Psoas muscle (tissue), 8 donors: ENCODE measurements around the gene LPP. TPM values are rescaled to one million over a fixed set of nuclear protein-coding genes. Genes with fewer than 3 reads are reported as not detected.
"Not testable (repeated sequence)": the region's sequence is repeated elsewhere in the genome, so short reads cannot be mapped to it uniquely, and the experiment has no call there.

Experiments
- ATAC-seq, 4 donors: fragments of 200-7000 bp; cut with Tn5 transposase; one replicate each; pipeline ENCODE4 v1.9.1; 2020; ENCODE audit warnings: moderate library complexity in 3 of 4, mild to moderate bottlenecking in 2 of 4
- DNase-seq, 2 donors: peaks; one replicate each; pipeline ENCODE4 v3.0.0-alpha.2; 2020
- H3K27ac ChIP-seq: fragments of 200-600 bp; one replicate; pipeline ENCODE4 v1.8.0; 2022
- H3K27me3 ChIP-seq, 3 donors: fragments of 200-600 bp in 1 of 3; one replicate each; pipeline versions ENCODE4 v1.6.1 to v1.8.0; 2013 to 2022; ENCODE audit warnings: low read length in 2 of 3, mild to moderate bottlenecking in 2 of 3, moderate library complexity in 1 of 3; ENCODE audit not compliant: insufficient read depth in 3 of 3
- H3K36me3 ChIP-seq, 2 donors: fragments of 200-600 bp in 1 of 2; one replicate each; pipeline versions ENCODE4 v1.6.1 to v1.8.0; 2013 to 2022; ENCODE audit warnings: low read depth in 1 of 2, mild to moderate bottlenecking in 1 of 2, moderate library complexity in 1 of 2; ENCODE audit not compliant: insufficient read depth in 1 of 2
- H3K4me1 ChIP-seq: fragments of 200-600 bp; one replicate; pipeline ENCODE4 v1.8.0; 2022
- H3K4me3 ChIP-seq: fragments of 200-600 bp; one replicate; pipeline ENCODE4 v1.8.0; 2022; ENCODE audit warnings: mild to moderate bottlenecking
- H3K9me3 ChIP-seq: fragments of 200-600 bp; one replicate; pipeline ENCODE4 v1.8.0; 2022
- WGBS, 3 donors: extraction: QIAGEN DNeasy Blood & Tissue Kit; methylation state at CpG; one replicate each; pipeline versions ENCODE4 v1.1.6 to v1.1.7; 2013; 5-methylcytosine and 5-hydroxymethylcytosine counted together
- intact Hi-C, 2 donors: fragments of 100-400 bp; cut with DNase I; formaldehyde crosslinking; loops; one replicate each; pipeline versions ENCODE4 v1.11.0 to v1.14.2; 2022
- polyA plus RNA-seq, 3 donors: library from polyadenylated mRNA; stranded (reverse); fragments of 200-250 nt; gene quantifications; one replicate each; pipeline ENCODE4 v1.2.3, GENCODE V29; 2013
- total RNA-seq, 4 donors: library from RNA; stranded (reverse); fragmentation: NEBNext Ultra II Directional in 2 of 4; extraction: Animal tissue kit (Norgen Biotek cat#: 25700) in 2 of 4; gene quantifications; one replicate each; pipeline versions ENCODE4 v1.2.1 to v1.2.4, GENCODE V29; 2021 to 2023
- TF ChIP-seq, protein P1 (sequence below): fragments of 200-600 bp; IDR thresholded peaks from one replicate; pipeline ENCODE4 v1.8.0; 2022; ENCODE audit warnings: antibody characterized with exemption
- donor health status: healthy with polysubstance abuse.
- donor health status: DM: no; HTN: no; CAD: no; lungs with moderate emphysema.
- donor health status: Bipolar disorder and iron deficiency.
- donor health status: healthy.
- donor health status: DM: yes; HTN: yes; CAD: no.
- donor health status: DM: no; HTN: no; CAD: no.
- donor health status: DM: no; HTN: no; CAD: no.
- donor health status: DM: yes; HTN: yes; CAD: no.

Gene LPP
- total and polyA plus RNA-seq, 7 donors = 2.6 to 80.3 (median 42.8) TPM

- TF ChIP-seq, protein P1, sequence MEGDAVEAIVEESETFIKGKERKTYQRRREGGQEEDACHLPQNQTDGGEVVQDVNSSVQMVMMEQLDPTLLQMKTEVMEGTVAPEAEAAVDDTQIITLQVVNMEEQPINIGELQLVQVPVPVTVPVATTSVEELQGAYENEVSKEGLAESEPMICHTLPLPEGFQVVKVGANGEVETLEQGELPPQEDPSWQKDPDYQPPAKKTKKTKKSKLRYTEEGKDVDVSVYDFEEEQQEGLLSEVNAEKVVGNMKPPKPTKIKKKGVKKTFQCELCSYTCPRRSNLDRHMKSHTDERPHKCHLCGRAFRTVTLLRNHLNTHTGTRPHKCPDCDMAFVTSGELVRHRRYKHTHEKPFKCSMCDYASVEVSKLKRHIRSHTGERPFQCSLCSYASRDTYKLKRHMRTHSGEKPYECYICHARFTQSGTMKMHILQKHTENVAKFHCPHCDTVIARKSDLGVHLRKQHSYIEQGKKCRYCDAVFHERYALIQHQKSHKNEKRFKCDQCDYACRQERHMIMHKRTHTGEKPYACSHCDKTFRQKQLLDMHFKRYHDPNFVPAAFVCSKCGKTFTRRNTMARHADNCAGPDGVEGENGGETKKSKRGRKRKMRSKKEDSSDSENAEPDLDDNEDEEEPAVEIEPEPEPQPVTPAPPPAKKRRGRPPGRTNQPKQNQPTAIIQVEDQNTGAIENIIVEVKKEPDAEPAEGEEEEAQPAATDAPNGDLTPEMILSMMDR = no peak
- DNase-seq = no peak
- H3K9me3 ChIP-seq = no peaks in the 10 kb centered on the region
- H3K27ac ChIP-seq = peak overlapping the region; percentile 28
- intact Hi-C loops = no loop called here
- H3K4me1 ChIP-seq = peaks cover 19% of the 10 kb centered on the region
- H3K36me3 ChIP-seq = no peaks in the 10 kb centered on the region
- H3K4me3 ChIP-seq = no peak overlapping the region
- no peak for ATAC-seq
- no peaks in the 10 kb centered on the region for H3K27me3 ChIP-seq
- 49 to 64% (median 52%) methylated on average over 2 of the region's 2 CpGs for WGBS, 3 donors
Observed at GRCh38 chr3:188421151-188421821, 267.3 kb downstream of the LPP start.

DNA sequence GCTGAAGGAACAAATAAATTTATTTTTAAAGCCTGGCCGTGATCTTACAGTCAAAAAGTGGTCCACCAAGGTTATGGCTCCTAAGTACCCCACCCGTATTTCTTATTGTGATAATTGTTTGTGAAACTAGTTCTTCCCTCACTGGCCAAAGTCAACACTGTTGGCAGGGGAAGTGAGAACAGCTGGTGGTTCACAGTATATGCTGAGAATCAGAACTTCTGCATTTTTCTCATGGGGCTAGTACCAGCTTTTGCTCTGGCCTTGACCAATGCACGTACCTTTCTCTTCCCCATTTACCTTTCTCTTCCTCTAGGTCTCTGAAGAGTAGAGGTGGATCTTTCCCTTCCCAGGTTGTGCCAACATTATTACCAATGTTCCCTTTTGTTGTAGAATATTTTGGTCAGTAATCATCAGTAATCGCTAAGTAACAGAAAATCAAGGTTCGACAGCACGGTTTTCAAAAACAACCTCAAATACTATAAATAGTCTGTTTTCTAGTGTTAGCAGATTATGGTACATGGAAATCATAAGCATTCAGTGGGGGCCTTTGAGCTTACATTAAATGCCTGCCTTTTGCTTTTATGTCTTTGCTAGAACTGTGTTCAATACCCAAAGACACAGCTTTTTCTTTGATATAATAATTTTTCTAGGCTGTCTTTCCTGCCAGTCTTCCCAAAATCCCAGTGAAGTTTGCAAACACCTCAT lies 268.0 kb downstream of the LPP start:
- intact Hi-C loops = no loop called here
- H3K9me3 ChIP-seq = no peaks in the 10 kb centered on the region
- WGBS, 3 donors = 59 to 72% (median 71%) methylated on average over 6 of the region's 6 CpGs
- H3K36me3 ChIP-seq = no peaks in the 10 kb centered on the region
- TF ChIP-seq, protein P1 = no peak
- H3K27ac ChIP-seq = no peak overlapping the region
- DNase-seq (no peak), ATAC-seq (no peak)
- H3K4me1 ChIP-seq = peaks cover 15% of the 10 kb centered on the region
- H3K4me3 ChIP-seq = no peak overlapping the region
- H3K27me3 ChIP-seq = no peaks in the 10 kb centered on the region

- peaks cover 31% of the 10 kb centered on the region for H3K4me1 ChIP-seq
- H3K36me3 ChIP-seq, H3K9me3 ChIP-seq, H3K4me3 ChIP-seq, H3K27ac ChIP-seq, ATAC-seq, intact Hi-C loops, DNase-seq, H3K27me3 ChIP-seq: not testable (repeated sequence)
- WGBS, 3 donors = 78 to 86% (median 79%) methylated on average over 4 of the region's 4 CpGs
Observed at GRCh38 chr3:188427981-188428380, 274.0 kb downstream of the LPP start.

DNA sequence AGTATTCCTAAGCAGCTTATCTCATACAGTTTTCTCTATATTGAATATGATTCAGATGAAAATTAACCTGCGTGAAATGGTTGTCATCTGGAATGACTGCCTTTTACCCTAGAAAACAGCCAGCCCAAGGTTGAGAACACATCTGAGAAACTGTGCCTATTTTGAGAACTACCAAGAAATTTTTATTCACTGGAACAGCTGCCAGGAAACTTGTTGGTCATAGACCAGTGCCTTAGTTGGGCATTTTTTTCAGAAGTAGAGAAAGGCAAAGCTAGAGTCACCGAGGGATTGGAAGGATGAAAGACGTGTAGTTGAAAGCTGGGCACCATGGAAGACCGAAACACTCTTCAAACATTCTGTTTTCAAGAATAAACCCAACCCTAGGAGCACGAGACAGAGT lies 277.1 kb downstream of the LPP start:
- no peak for DNase-seq
- peaks cover 42% of the 10 kb centered on the region for H3K4me1 ChIP-seq
- WGBS, 3 donors = 84 to 93% (median 86%) methylated on average over 5 of the region's 5 CpGs
- intact Hi-C loops = no loop called here
- no peak overlapping the region for H3K4me3 ChIP-seq
- no peaks in the 10 kb centered on the region for H3K27me3 ChIP-seq
- H3K27ac ChIP-seq = no peak overlapping the region
- H3K9me3 ChIP-seq = no peaks in the 10 kb centered on the region
- TF ChIP-seq, protein P1 = no peak
- H3K36me3 ChIP-seq = no peaks in the 10 kb centered on the region
- ATAC-seq = peak in 1 of 4 donors; percentile 10

DNA sequence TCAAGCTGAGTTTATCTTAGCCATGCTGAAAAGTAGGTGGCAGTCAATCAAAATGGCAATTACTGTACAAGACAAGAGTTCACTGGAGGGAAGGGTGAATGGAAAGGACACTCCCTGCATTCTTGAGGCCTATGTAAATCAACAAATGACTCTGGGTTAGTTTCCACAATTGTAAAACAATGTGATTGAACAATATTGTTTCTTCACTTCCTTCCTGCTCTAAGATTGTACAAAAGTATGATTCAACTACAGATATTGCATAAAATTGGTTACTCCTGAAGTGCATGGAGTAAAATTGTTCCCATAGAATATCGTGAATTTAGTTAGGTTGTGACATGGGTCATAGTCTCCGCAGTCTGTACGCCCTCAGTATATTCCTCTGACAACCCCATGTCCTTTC lies 277.6 kb downstream of the LPP start:
- peak in 2 of 4 donors; percentile 21 to 27 for ATAC-seq
- 89 to 95% (median 94%) methylated on average over 3 of the region's 3 CpGs for WGBS, 3 donors
- TF ChIP-seq, protein P1 = no peak
- no peaks in the 10 kb centered on the region for H3K27me3 ChIP-seq
- no peaks in the 10 kb centered on the region for H3K9me3 ChIP-seq
- H3K27ac ChIP-seq = no peak overlapping the region
- intact Hi-C loops = no loop called here
- H3K4me3 ChIP-seq = no peak overlapping the region
- H3K4me1 ChIP-seq = peaks cover 42% of the 10 kb centered on the region
- no peak for DNase-seq
- H3K36me3 ChIP-seq = no peaks in the 10 kb centered on the region
